Endodermal cell (in vitro differentiated cells): Measurements from ENCODE around the gene NDOR1. TPM values are rescaled to one million over a fixed set of nuclear protein-coding genes. Genes with fewer than 3 reads are reported as not detected.

Source experiments
- DNase-seq: peaks from one replicate; pipeline ENCODE4 v3.0.0-alpha.2; 2017
- H3K27ac ChIP-seq: 2 replicates; pipeline ENCODE4 v1.5.1; 2013; ENCODE audit warnings: mild to moderate bottlenecking, low read depth, low read length, moderate library complexity
- H3K27me3 ChIP-seq: 2 replicates; pipeline ENCODE4 v1.6.1; 2013; ENCODE audit warnings: mild to moderate bottlenecking, low read length, moderate library complexity; ENCODE audit not compliant: insufficient read depth, control insufficient read depth, poor library complexity, severe bottlenecking
- H3K36me3 ChIP-seq: 2 replicates; pipeline ENCODE4 v1.7.0; 2013; ENCODE audit warnings: mild to moderate bottlenecking, low read length, moderate library complexity; ENCODE audit not compliant: control insufficient read depth, insufficient read depth
- H3K4me1 ChIP-seq: one replicate; pipeline ENCODE4 v1.7.0; 2013; ENCODE audit warnings: low read length; ENCODE audit not compliant: control insufficient read depth, insufficient read depth
- H3K4me3 ChIP-seq: 2 replicates; pipeline ENCODE4 v1.5.1; 2013; ENCODE audit warnings: mild to moderate bottlenecking, low read length, moderate library complexity
- H3K9ac ChIP-seq: 2 replicates; pipeline ENCODE4 v1.6.1; 2013; ENCODE audit warnings: mild to moderate bottlenecking, low read length, moderate library complexity; ENCODE audit not compliant: poor library complexity, severe bottlenecking; ENCODE audit errors: extremely low read depth
- H3K9me3 ChIP-seq: 2 replicates; pipeline ENCODE4 v1.6.1; 2013; ENCODE audit warnings: mild to moderate bottlenecking, low read length, moderate library complexity; ENCODE audit not compliant: control insufficient read depth
- H3K27ac Mint-ChIP-seq: 2 replicates; pipeline ENCODE4 v1.8.0; 2020; ENCODE audit warnings: mixed read lengths
- H3K27me3 Mint-ChIP-seq: 2 replicates; pipeline ENCODE4 v1.8.0; 2021; ENCODE audit warnings: mild to moderate bottlenecking, mixed read lengths; ENCODE audit not compliant: insufficient read depth
- H3K36me3 Mint-ChIP-seq: 2 replicates; pipeline ENCODE4 v1.8.0; 2020; ENCODE audit warnings: low read depth, mixed read lengths
- H3K4me1 Mint-ChIP-seq: 2 replicates; pipeline ENCODE4 v1.8.0; 2020; ENCODE audit warnings: mixed read lengths
- H3K4me3 Mint-ChIP-seq: 2 replicates; pipeline ENCODE4 v1.8.0; 2020; ENCODE audit warnings: mild to moderate bottlenecking, moderate library complexity, mixed read lengths
- H3K9me3 Mint-ChIP-seq: 2 replicates; pipeline ENCODE4 v1.8.0; 2020; ENCODE audit warnings: mild to moderate bottlenecking, mixed read lengths
- WGBS, 2 experiments: methylation state at CpG; one replicate each; pipeline versions ENCODE4 v1.1.5 to v1.1.7; 2013; ENCODE audit warnings: missing lambda C conversion rate in 2 of 2, mixed read lengths in 1 of 2; ENCODE audit not compliant: insufficient coverage in 1 of 2, insufficient read length in 1 of 2; 5-methylcytosine and 5-hydroxymethylcytosine counted together
- total RNA-seq, 2 donors: library from RNA; stranded (reverse); fragmentation: NEBNext Ultra II Directional in 1 of 2; extraction: Animal tissue kit (Norgen Biotek cat#: 25700) in 1 of 2; gene quantifications; 2 replicates in 1 of 2; 3 replicates in 1 of 2; pipeline ENCODE4 v1.2.1, GENCODE V29; 2021
- TF ChIP-seq, protein P1 (sequence below): fragments of 200-600 bp; sonication (generic); conservative IDR thresholded peaks from 2 replicates; pipeline ENCODE4 v1.5.0; 2021; ENCODE audit warnings: antibody characterized with exemption, mild to moderate bottlenecking

Gene NDOR1
- total RNA-seq, 2 donors from 2014 or later, result 39.2 to 41.4 TPM

DNA sequence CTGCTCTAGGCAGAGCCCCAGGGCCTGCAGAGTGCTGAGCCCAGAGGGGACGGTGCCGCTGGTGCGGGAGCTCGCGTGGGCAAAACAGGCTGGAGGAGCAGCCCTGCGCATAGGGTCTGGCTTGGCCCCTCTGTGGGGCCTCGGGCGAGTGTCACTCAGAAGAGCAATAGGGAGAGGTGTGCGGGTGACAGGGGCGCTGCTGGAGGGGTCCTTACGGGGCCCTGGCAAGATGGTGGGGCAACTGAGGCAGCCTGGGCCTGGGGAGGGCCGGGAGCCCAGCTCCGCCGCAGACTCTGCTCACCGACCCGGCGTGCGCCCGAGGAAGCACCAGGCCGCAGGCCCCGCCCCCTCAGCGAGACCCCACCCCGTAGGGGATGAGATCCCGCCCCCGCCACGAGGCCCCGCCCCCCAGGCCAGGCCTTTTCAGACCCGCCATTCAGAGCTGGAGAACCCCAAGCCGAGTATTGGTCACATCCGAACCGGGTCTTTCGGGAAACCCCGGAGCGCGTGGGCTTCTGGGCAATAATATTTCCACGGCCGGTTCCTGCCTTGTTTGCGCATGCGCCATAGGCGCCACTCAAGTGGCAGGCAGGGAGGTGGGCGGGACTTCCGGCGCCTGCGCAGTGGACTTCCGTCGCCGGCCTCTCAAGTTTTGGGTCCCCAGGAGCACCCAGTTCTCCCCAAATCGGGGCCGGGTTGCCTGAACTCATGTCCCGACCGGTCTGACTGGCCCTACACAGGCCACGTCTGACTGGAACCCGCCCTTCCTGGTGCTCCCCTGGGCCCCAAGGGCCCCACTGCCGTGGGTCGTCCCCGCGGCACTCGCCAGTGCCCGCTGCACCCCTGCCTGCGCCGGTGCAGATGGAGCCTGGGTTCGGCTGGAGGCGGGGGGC is 17.8 kb downstream of the NDOR1 start:
- TF ChIP-seq, protein P1, sequence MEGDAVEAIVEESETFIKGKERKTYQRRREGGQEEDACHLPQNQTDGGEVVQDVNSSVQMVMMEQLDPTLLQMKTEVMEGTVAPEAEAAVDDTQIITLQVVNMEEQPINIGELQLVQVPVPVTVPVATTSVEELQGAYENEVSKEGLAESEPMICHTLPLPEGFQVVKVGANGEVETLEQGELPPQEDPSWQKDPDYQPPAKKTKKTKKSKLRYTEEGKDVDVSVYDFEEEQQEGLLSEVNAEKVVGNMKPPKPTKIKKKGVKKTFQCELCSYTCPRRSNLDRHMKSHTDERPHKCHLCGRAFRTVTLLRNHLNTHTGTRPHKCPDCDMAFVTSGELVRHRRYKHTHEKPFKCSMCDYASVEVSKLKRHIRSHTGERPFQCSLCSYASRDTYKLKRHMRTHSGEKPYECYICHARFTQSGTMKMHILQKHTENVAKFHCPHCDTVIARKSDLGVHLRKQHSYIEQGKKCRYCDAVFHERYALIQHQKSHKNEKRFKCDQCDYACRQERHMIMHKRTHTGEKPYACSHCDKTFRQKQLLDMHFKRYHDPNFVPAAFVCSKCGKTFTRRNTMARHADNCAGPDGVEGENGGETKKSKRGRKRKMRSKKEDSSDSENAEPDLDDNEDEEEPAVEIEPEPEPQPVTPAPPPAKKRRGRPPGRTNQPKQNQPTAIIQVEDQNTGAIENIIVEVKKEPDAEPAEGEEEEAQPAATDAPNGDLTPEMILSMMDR, result no peak
- Mint-ChIP-seq H3K27me3 (no peaks in the 10 kb centered on the region), H3K4me1 (peaks cover 12% of the 10 kb centered on the region), H3K27ac (peak overlapping the region; percentile 48), H3K36me3 (peaks cover 3% of the 10 kb centered on the region), H3K4me3 (peak overlapping the region; percentile 61), H3K9me3 (no peaks in the 10 kb centered on the region)
- peak overlapping the region; percentile 89 for H3K4me3 ChIP-seq
- no peaks in the 10 kb centered on the region for H3K27me3 ChIP-seq
- H3K36me3 ChIP-seq, result no peaks in the 10 kb centered on the region
- H3K4me1 ChIP-seq, result peaks cover 13% of the 10 kb centered on the region
- DNase-seq, result peak; percentile 99
- H3K9ac ChIP-seq, result peak overlapping the region; percentile 73
- no peaks in the 10 kb centered on the region for H3K9me3 ChIP-seq
- WGBS, 2 experiments, result 1 to 3% methylated on average over 32 to 63 of the region's 63 CpGs
- H3K27ac ChIP-seq, result no peak overlapping the region

DNA sequence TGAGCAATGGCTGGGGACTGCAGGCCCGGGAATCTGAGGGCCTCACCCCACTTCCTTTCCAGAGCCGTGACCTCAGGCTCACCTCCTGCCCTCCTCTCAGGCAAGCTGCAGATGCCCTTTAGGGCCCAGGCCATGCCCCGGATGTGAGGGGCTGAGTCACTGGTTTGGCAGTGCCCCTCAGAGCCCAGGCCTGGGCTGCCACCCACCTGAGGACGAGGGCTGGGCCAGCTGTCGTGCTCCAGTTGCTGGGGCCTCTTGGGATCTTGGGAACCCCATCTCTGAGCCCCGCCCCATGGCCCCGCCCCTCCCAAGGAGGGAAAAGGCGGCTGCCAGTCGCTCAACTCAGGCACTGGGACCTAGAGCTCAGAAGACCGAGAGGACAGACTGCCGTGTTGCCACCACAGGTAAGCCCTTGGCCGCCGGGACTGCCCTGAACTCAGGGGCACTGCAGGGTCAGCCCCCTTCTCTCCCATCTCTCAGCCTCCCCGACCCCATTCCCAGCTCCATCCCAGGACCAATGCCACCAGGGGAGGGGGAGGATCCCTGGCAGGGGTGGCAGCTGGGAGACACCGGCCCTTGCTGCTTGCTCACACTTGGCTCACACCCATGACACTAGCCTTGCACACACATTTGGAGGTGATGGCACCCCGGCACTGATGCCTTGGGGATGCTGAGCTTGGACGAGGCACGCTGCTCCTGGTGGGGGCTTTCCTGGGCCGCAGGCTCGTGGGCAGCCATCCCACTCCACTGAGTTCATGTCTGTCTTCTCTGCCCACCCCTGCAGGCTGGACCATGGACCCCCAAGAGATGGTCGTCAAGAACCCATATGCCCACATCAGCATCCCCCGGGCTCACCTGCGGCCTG is 19.6 kb downstream of the NDOR1 start, which contains the start of gene CYSRT1:
TSS of gene CYSRT1 (plus strand) at position 345 of the 865 bp plus-strand sequence. CDS start at position 793, 448 bp downstream.
- Histone ChIP-seq H3K9ac (peak within 1 kb of the TSS; percentile 73), H3K4me1 (peaks cover 4% of the 10 kb centered on the region), H3K27me3 (no peaks in the 10 kb centered on the region), H3K36me3 (no peaks in the 10 kb centered on the region), H3K27ac (no peak within 1 kb of the TSS), H3K9me3 (no peaks in the 10 kb centered on the region), H3K4me3 (peak within 1 kb of the TSS; percentile 89)
- no peaks in the 10 kb centered on the region for H3K36me3 Mint-ChIP-seq
- no peak within 1 kb of the TSS for H3K27ac Mint-ChIP-seq
- no peak for DNase-seq
- WGBS, 2 experiments, result 78 to 84% methylated on average over 8 to 23 of the region's 23 CpGs
- TF ChIP-seq, protein P1, result no peak
- H3K4me3 Mint-ChIP-seq, result peak within 1 kb of the TSS; percentile 61
- H3K27me3 Mint-ChIP-seq, result no peaks in the 10 kb centered on the region
- H3K9me3 Mint-ChIP-seq, result no peaks in the 10 kb centered on the region
- H3K4me1 Mint-ChIP-seq, result peaks cover 2% of the 10 kb centered on the region

DNA sequence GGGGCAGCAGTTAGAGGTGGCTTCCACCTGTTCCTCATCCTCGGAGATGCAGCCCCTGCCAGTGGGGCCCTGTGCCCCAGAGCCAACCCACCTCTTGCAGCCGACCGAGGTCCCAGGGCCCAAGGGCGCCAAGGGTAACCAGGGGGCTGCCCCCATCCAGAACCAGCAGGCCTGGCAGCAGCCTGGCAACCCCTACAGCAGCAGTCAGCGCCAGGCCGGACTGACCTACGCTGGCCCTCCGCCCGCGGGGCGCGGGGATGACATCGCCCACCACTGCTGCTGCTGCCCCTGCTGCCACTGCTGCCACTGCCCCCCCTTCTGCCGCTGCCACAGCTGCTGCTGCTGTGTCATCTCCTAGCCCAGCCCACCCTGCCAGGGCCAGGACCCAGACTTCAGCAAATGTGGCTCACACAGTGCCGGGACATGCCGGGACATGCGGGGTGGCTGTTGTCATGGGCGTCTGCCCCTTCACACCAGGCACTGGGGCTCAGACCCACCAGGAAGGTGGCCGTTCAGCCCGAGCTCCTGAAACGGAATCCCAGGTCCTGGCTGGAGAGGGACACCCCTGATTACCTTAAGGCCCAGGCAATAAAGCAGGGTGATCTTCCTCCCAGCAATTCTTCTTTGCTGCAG is 20.3 kb downstream of the NDOR1 start:
- Mint-ChIP-seq H3K27me3 (no peaks in the 10 kb centered on the region), H3K9me3 (no peaks in the 10 kb centered on the region), H3K4me3 (no peak overlapping the region), H3K27ac (no peak overlapping the region), H3K4me1 (peaks cover 2% of the 10 kb centered on the region), H3K36me3 (no peaks in the 10 kb centered on the region)
- H3K4me3 ChIP-seq, result no peak overlapping the region
- TF ChIP-seq, protein P1, result no peak
- no peak for DNase-seq
- H3K9me3 ChIP-seq, result no peaks in the 10 kb centered on the region
- H3K27ac ChIP-seq, result no peak overlapping the region
- no peaks in the 10 kb centered on the region for H3K27me3 ChIP-seq
- no peaks in the 10 kb centered on the region for H3K4me1 ChIP-seq
- 89 to 98% methylated on average over 9 to 21 of the region's 21 CpGs for WGBS, 2 experiments
- H3K36me3 ChIP-seq, result no peaks in the 10 kb centered on the region
- no peak overlapping the region for H3K9ac ChIP-seq
